Measurements from ENCODE around the gene HCFC1R1.

HCFC1R1 gene

DNA sequence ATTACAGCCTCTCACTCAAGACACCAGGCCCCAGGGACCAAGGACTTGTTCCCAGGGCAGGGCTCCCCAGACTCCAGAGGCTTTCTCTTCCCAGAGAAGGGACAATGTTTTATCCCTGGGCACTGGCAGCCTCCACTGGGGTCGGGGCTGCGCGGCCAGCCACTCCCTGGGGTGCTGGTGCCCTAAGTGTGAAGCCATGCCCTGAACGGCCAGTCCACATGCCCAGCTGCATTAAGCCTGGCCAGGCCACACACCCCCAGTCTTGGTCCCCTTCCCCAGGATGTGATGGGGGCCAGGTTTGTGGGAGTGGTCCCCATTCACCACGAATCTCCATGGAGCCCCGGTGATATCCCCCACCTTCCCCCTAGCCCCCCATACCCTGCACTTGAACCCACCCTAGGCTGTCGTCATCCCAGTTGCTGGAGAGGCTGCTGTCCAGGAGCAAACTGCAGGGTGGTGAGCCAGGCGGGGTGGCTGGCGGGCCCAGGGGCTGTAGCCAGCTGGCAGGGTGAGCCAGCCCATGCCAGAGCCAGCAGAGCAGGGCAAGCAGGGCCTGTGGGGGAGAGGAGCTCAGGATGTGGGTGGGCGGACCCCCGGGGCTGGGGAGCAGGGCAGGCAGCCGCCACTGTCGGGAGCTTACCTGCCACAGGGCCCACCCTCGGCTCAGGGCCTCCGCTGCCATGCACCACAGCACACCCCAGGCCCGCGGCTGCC, 50.0 kb downstream of the HCFC1R1 start:
- DNase-seq: no peak

- DNase-seq: no peak
Observed at GRCh38 chr16:2973093-2973492, 50.6 kb downstream of the HCFC1R1 start.
